ENCODE data around the gene NGEF.
A peak's percentile ranks its signal among the peaks of the same experiment; 100 is the strongest.

The NGEF gene

DNA sequence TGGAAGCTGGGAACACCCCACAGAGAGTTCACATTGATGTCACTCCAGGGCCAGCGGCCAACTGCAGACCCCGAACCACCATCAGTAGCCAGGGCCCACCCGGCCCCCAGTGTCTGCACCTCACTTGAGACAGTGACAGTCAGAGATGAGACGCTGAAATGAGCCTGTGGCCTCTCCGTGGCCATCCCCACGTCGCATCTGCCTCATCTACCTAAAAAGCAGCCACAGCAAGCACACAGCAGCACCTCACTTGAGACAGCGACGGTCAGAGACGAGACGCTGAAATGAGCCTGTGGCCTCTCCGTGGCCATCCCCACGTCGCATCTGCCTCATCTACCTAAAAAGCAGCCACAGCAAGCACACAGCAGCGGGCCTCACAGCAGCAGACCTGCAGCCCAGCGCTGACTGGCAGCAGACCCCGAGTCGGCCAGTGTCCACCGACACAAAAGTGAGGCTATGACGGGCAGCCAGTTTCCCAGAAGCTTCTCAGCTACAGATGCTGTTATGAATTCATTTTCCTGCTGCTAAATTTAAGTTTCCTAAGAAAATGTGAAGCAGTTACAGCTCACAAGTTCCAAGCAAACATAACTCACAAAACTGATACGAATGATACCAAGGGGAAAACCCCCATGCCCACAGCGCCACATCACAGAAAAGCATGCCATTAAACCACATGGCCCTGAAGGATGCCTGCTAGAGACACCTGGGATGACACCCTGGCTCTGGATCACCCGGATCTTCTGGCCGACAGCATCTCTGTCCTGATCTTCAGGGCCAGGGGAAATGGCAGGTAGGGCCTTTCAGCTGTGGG is 115.3 kb downstream of the NGEF start:
- DNase-seq (ENCODE audit: low read depth in 2 of 2), result peak in 1 of 2 donors; percentile 29

DNA sequence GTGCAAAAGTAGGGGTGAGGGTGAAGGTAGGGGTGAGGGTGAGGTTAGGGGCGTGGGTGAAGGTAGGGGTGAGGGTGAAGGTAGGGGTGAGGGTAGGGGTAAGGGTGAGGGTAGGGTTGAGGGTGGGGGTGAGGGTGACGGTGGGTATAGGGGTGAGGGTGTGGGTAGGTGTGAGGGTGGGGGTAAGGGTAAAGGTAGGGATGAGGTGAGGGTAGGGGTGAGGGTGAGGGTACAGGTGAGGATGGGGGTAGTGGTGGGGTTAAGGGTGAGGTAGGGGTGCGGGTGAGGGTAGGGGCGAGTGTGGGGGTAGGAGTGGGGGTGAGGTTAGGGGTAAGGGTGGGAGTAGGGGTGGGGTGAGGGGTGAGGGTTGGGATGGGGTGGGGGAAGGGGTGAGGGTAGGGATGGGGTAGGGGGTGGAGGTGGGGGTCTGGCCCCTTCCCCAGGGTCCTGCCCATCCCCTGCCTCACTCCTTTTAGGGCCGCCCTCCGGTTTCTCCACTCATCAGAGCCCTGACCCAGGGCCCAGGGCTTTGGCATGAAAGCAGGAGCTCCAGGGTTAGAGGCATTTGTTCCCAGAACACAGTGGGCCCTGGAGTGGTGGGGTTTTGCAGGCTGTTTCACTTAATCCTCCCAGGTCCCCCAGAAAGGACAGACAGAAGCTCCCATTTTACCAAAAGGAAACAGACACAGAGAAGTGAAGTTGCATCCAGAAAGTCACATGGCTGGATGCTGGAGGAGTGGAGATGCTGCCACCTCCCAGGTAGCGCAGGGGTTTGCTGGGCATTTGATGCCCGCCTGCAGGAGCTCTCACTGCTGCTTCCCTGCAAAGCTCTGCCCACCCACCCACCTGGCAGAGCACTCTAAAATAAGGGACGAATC is 116.1 kb downstream of the NGEF start:
- DNase-seq (ENCODE audit: low read depth in 2 of 2), result no peak

DNA sequence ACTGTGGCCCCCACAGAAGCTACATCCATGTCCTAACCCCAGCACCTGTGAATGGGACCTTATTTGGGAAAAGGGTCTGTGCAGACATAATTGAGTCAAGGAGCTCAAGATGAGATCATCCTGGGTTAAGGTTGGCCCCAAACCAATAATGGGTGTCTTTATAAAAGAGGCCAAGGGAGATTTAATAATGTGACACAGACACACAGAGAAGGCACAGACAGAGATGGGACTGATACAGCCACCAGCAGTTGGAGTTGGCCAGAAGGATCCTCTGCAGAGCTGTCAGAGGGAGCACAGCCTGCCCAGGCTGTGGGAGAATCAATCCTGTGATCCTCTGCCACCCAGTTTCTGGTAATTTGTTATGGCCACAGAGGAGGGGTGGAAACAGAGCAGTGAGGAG is 116.9 kb downstream of the NGEF start:
- DNase-seq (ENCODE audit: low read depth in 2 of 2), result no peak

DNA sequence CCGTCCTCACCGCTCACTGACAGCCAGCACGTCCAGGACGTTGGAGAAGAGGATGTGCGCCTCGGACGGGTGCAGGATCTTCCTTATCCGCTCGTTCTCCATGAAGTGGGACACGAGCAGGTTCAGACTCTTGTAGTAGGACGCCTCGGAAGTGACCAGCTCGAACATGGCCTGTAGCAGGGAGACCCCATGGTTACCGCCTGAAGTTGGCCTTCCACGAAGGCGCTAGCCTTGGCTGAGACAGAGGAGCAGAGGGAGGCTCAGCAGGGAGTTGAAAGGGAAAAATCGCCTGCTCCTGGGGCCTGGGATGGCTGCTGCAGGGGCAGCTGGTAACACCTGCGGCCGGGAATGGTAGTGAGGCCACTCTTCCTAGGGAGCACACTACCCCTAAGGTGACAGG is 118.3 kb downstream of the NGEF start:
- no peak for DNase-seq (ENCODE audit: low read depth in 2 of 2)

DNA sequence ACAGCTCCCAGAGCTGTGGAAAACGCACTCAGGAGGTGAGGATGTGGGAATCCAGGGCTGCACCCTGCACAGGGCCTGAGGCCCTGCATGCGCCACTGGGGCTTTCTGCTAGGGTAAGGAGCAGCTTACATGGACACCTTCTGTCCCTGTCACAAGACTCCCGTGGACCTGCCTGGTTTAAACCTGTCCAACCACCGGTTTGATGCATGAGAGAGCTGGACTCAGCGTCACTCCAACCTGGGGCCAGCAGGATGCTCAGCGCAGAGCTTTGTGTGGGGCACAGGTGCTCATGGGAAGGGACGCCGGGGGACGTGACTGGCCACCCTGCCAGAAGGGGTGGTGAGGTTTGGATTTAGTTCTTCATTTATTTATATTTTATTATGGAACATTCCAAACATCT is 118.8 kb downstream of the NGEF start:
- DNase-seq (ENCODE audit: low read depth in 2 of 2), result no peak

DNA sequence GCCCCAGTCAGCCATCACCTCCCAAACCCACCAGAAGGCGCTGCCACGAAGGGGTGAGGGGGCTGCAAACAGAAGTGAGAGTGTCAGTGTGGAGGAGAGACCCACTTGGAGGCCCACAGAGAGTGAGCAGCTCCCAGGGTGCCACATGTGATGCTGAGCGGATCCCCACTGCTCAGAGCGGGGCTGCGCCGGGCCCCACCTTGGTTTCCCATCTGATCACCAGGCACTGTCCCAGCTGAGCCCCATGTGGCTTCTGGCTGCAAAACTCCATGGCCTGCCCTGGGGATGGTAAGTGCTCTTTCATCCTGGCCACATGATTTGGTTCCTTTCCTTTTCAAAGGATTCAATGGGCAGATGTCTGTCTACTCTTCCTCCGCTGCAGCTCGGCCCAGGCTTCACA is 119.2 kb downstream of the NGEF start:
- no peak for DNase-seq (ENCODE audit: low read depth in 2 of 2)

DNA sequence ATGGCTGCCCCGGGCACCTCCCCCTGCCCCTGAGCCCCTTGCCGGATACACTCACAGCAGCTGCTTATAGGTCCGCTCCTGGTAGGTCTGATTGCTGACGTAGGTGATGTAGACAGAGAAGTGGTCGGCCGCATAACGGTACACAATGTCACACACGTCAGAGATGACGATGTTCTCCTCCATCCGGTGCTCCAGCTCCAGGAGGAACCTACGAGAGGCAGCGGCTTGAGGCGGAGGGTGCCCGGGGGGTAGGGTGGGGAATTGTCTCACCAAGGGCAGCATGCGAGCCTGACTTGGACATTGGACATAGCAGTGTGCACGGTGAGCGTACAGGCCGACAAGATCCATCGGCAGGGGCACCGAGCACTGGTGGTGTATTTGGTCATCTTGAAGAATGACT is 120.2 kb downstream of the NGEF start:
- no peak for DNase-seq (ENCODE audit: low read depth in 2 of 2)

DNA sequence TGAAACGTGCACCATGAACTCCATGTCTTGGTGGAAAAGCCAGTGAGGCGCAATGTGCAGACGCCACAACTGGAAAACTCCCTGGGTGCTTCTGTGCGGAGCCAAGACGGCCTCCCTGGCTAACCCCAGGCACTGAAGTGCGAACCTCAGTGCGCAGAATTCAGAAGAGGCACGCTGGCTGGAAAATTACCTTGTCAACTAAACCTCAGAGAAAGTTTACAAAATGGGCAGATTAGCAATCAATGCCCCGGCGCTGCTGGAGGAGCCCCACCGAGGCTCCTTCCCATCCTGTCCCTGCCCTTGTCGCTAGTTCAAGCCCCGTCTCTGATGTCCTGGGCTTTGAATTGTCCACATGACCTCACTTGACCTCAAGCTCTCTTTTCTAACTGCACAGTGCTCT is 120.8 kb downstream of the NGEF start:
- no peak for DNase-seq (ENCODE audit: low read depth in 2 of 2)

DNA sequence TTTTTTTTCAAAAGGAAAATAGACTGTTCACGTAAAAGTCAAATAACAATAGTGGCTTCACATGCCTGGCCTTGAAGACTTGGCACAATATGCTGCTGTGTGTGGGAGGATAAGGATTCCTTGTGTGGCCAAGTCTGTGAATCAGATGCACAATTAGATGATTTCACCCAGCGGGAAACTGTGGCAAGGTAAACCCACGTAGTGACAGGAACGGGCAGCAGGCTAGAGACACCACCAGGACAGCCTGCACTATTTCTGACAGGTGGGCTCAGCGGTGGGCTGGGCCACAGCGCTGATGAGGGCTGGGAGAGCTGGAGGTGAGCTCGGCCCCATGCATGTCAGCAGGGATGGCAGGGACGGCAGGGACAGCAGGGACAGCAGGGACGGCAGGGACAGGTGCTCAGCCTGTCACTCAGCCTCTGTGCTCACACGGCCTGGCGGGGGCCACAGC is 121.4 kb downstream of the NGEF start:
- DNase-seq (ENCODE audit: low read depth in 2 of 2), result no peak

DNA sequence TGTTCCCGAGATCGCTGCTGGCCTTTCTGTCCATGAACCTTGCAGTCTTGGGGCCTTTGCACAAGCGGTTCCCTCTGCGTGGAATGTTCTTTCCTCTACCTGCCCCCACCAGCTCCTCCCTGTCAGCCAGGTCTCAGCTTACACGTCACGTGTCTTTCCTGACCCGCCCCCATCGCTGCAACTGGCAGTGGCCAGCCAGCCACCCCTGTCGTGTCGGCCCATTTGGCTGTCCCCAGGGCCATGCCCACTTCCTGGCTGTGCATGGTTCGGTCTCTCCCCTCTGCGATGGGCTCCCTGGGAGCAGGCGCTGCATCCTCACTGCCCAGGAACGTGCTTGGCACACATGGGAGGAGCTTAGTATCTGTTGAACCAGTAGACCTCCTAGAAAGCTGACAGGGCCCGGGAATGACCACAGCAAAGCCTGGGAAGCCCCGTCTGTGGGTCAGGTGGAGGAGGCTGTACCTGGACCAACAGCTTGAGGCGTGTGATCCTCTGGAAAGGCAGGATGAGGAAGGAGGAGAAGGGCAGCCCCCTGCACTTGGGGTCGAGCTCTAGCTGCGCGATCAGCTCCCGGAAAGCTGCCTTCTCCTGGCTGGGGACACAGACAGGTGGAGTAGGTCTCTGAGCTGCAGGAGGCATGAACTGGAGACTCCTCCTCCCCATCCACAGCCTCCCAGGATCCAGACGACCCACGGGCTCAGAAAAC is 122.0 kb downstream of the NGEF start:
- DNase-seq (ENCODE audit: low read depth in 2 of 2), result no peak

DNA sequence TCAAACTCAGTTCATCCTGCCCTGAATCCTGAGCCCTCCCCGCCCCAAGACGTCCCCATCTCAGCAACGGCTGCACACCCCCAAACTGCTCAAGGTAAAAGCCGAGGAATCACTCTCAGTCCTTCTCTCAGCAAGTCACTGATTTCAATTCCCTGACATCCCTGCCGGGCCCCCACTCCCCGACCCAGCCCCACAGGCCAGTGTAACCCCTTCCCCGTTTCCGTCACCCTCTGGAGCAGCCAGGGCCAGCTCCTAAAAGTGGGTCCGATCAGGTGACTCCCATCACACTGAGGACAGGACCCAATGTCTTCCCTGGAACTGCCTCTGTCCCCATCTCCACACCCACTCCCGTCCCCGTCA is 122.5 kb downstream of the NGEF start:
- DNase-seq (ENCODE audit: low read depth in 2 of 2), result no peak

DNA sequence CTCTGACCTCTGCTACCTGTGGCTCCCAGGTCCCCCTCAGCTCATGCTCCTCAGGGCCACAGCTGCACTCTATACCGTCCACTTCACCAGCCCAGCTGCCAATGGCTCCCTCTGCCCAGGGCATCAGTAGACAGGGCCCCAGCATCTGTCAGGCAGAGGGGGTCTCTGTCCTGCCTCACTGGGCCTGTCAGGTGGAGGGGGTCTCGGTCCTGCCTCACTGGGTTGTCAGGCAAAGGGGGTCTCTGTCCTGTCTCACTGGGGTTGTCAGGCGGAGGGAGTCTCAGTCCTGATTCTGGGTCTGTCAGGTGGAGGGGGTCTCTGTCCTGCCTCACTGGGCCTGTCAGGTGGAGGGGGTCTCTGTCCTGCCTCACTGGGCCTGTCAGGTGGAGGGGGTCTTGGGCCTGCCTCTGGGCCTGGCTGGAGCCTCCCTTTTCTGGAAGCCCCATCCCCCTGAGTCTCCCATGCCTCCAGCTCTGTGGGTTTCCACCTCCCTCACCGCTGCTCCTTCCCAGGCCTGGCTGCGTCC is 123.1 kb downstream of the NGEF start:
- no peak for DNase-seq (ENCODE audit: low read depth in 2 of 2)

DNA sequence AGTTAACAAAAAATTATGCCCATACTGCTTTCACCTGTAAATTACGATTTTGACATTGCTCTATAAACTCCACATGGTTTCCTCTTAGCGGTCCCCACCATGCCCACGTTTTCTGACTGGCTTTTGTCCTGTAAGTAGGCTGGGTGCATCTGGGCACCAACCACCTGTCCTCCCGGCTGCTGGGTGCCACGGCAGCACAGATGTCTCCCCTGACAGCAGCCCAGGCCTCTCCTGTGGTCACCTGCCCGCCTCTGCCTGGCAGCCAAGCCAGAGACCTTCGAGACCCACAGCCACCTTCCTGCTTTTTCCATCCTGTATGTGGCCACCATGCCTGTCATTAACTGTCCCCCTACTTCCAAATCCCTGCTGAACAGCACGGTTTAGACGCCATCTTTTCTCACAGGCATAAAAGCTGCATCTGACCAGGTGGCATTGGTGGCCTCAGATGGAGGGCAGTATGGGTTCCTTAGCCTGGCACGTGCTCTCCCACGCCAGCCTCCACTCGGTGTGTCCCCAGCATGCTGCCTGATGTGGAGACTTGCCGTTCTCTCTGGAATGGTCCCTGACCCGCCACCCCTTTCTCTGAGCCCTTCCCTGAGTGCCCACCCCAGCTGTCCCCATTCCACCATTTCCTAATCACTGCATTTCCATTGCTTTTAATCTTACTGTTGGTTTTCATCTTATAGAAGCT is 124.1 kb downstream of the NGEF start:
- no peak for DNase-seq (ENCODE audit: low read depth in 2 of 2)

DNA sequence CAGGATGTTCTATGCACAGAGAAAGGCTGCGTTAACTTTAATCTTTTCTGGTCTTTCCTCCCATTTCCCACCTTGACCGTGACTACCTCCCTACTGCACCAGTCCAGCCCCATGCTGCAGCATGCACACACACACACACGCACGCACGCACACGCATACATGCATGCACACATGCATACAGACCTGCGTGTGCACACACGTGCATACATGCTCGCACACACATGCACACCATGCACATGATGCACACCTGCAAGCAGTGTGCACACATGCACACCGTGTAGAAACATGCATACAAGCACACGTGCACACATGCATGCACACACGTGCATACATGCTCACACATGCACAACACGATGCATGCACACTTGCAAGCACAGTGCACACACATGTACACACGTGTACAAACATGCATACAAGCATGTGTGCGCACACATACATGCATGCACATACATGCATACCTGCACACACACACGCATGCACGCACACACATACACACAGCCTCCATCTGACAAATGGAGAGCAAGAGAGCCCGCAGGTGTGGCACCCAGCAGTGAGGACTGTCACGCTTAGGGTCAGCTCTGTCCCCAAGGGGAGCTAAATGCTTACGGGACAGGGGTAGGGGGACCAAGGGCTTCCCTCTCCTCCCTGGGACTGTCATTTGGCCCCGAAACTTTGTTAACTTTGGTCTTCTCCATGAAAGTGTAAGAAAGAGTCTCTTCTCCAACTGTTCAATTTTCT is 124.8 kb downstream of the NGEF start:
- no peak for DNase-seq (ENCODE audit: low read depth in 2 of 2)

DNA sequence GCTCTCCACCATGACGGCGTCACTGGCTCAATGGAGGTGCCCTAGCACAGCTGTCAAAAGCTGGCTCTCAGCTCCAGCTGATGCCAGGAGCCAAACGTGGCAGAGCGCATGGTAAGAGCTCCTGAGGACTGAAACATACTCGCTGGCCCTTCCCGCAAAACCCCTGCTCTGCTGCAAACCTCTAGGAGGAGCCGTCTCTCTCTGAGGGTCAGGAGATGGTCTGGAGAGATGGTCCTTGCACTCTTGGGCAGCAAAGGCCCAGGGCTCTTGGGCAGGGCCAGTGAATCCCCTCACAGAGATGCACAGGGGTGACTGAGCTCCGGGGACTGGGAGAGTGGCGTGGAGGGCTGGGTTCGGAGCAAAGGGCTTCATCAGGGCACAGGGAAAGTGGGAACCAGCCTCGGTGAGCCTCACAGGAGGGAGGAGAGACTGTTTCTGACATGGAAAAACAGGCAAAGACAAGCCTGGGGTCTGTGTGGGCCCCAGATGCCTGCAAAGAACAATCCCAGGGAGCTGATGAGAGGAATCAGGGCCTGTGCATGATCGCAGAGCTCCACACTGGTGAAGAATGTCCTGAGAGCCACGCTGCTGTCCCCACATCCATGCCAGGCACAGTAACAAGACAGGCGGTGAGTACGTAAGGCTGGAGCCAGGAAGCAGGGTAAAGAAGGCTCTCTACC is 125.7 kb downstream of the NGEF start:
- DNase-seq (ENCODE audit: low read depth in 2 of 2), result no peak

DNA sequence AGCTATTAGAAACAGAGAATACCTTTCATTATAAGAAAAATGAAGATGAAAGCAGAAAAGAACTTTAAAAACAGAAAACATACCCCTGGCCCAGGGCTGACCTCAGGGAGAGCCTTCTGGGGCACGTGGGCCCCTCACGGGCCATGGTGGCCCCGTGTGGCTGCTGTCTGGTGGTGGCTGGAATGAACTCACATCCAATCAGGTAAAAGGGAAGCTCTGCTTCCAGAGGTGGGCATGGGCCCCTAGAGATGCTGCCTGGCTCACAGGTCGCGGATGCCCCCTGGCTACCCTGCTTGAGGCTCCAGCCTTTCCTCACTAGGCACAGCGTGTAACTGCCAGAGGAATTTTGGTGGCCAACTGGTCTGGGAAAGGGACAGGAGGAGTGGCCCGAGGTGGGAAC is 126.4 kb downstream of the NGEF start:
- DNase-seq (ENCODE audit: low read depth in 2 of 2), result no peak

DNA sequence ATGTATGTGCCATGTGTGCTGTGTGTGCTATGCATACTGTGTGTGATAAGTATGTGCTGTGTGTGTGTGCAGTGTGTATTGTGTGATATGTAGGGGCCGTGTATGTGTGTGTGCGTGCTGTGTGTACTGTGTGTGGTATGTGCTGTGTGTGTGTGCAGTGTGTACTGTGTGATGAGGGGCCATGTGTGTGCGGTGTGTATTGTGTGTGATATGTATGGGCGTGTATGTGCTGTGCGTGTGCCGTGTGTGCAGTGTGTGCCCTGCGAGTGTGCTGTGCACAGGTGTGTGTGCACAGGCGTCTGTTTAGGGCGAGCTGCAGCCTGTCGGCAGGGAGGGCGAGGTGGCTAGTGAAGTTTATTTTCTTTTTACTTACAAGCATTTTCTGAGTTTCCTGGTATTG is 126.9 kb downstream of the NGEF start:
- no peak for DNase-seq (ENCODE audit: low read depth in 2 of 2)

DNA sequence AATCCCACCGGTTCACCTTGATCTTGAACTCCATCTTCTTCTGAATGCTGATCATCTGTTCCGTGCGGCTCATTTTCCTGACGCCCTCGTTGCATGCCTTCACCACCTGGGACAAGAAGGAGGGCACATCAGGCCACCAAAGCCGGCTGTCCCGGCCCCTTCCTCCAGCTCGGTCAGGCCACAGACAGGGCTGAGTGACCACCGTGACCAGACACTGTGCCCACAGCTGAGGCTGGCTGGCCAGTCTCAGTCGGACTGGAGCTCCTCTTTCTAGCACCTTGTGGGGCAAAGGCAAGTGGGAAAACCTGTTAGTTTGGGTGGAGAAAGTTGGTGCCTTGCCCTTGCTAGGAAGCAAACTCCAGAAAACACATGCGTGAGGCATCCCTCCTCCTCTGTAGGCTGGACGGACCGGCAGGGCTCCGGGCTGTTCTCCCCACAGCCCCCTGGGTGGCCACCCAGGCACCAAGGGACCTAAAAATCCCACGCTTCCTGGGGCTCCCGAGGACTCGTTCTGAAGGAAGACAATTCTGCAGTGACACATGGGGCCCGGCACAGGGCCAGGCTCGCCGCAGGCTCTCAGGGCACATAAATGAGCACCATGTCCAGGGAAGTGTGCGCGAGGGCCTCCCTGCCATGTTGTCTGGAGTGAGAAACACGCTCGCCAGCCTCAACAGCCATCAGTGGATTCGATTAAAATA is 127.6 kb downstream of the NGEF start:
- no peak for DNase-seq (ENCODE audit: low read depth in 2 of 2)

DNA sequence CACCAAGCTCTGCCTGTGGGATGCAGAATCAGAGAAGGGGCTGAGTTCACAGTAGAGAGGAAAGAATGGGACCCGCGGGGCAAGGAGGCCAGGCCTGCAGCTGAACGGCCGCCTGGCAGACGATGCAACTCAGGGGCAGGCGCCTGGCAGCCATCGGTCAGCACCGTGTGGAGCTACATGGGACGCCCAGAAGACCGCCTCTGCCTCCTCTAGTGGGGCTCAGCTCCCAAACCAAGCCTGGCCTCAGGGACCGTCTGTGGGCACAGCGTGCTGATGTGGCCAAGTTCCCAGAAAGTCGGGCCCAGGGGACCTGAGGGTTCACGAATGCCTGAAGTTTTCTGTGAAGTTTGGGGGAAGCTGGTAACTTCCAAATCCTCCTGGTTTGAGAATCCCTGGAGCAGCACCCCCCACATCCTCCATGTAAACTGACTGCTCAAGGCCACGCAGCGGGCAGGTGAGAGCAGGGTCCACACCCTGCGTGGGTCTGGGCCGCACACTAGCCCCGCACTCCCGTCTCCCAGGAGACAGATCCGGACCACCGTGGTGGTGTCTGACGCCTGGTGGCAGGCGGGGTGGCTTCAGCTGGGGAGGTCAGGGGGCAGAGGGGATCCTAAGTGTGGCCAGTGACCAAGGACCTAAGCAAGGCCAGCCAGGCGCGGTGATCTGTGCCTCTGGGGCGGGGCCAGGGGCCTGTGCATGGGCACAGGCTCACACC is 128.3 kb downstream of the NGEF start:
- DNase-seq (ENCODE audit: low read depth in 2 of 2), result no peak
